A673 (cell line): ENCODE measurements around the gene GRB14. TPM values are rescaled to one million over a fixed set of nuclear protein-coding genes. Genes with fewer than 3 reads are reported as not detected.

Experiments used
- BruUV-seq: library from RNA; stranded (reverse); fragments of 400-500 nt; replicated peaks from 2 replicates; lab custom pipeline; 2021; lab: Mats Ljungman, UMichigan
- CTCF ChIA-PET: fragments of 300-600 bp; sonication (Branson Sonifier 250); formaldehyde crosslinking; loops from one replicate; lab custom pipeline; 2022; ENCODE audit warnings: antibody characterized with exemption; lab: Charles Lee
- POLR2A ChIA-PET: fragments of 300-600 bp; sonication (Branson Sonifier 250); formaldehyde crosslinking; loops from one replicate; lab custom pipeline; 2022; ENCODE audit warnings: antibody characterized with exemption; ENCODE audit not compliant: low non-redundant PET; lab: Charles Lee
- DNase-seq: peaks from one replicate; pipeline ENCODE4 v3.0.0-alpha.2; 2015; ENCODE audit warnings: low spot score
- H3K27ac ChIP-seq: fragments of 200-600 bp; sonication (generic); 2 replicates; pipeline ENCODE4 v1.5.1; 2016; ENCODE audit warnings: mixed run types, low read depth, mild to moderate bottlenecking, mixed read lengths, antibody characterized with exemption, low read length; ENCODE audit not compliant: poor library complexity, severe bottlenecking
- H3K27me3 ChIP-seq: fragments of 200-600 bp; sonication (generic); replicated peaks from 2 replicates; pipeline ENCODE4 v1.6.1; 2017; ENCODE audit warnings: mixed run types, low read depth, mild to moderate bottlenecking, mixed read lengths, antibody characterized with exemption, low read length; ENCODE audit not compliant: insufficient read depth, poor library complexity
- H3K36me3 ChIP-seq: fragments of 200-600 bp; sonication (generic); 2 replicates; pipeline ENCODE4 v1.6.1; 2016; ENCODE audit warnings: mixed run types, mild to moderate bottlenecking, mixed read lengths, antibody characterized with exemption, low read length; ENCODE audit not compliant: insufficient read depth, poor library complexity, severe bottlenecking
- H3K4me1 ChIP-seq: fragments of 200-600 bp; sonication (generic); 2 replicates; pipeline ENCODE4 v1.6.1; 2017; ENCODE audit warnings: mixed run types, mild to moderate bottlenecking, mixed read lengths, antibody characterized with exemption, low read length; ENCODE audit not compliant: insufficient read depth, poor library complexity, severe bottlenecking
- H3K4me3 ChIP-seq: fragments of 200-600 bp; sonication (generic); 2 replicates; pipeline ENCODE4 v1.5.1; 2016; ENCODE audit warnings: low read depth, mixed run types, mild to moderate bottlenecking, mixed read lengths, low read length; ENCODE audit not compliant: poor library complexity, severe bottlenecking
- H3K9me3 ChIP-seq: fragments of 200-600 bp; sonication (generic); 2 replicates; pipeline ENCODE4 v1.6.1; 2016; ENCODE audit warnings: mixed run types, low read depth, mild to moderate bottlenecking, mixed read lengths, antibody characterized with exemption, low read length; ENCODE audit not compliant: poor library complexity, severe bottlenecking
- EZH2 ChIP-seq: fragments of 200-600 bp; sonication (generic); IDR thresholded peaks from 2 replicates; pipeline ENCODE4 v1.6.1; 2017; ENCODE audit warnings: borderline replicate concordance, low read depth, mild to moderate bottlenecking, mixed read lengths, antibody characterized with exemption, low read length; ENCODE audit not compliant: poor library complexity, severe bottlenecking
- intact Hi-C: fragments of 100-400 bp; cut with micrococcal nuclease; formaldehyde crosslinking; loops from one replicate; pipeline ENCODE4 v1.10.0; 2022; ENCODE audit not compliant: unreplicated experiment
- total RNA-seq: library from RNA; stranded (reverse); gene quantifications from 2 replicates; pipeline ENCODE4 v1.2.3, GENCODE V29; 2021
- TF ChIP-seq, protein P1 (sequence below): fragments of 300-800, 200-600 bp; sonication (generic); conservative IDR thresholded peaks from 2 replicates; pipeline ENCODE4 v1.5.1; 2017; ENCODE audit warnings: low read depth, mild to moderate bottlenecking, antibody characterized with exemption, low read length, moderate library complexity, mixed read lengths

The GRB14 gene
- total RNA-seq, 1 experiment from 2014 or later: 0.73 TPM

DNA sequence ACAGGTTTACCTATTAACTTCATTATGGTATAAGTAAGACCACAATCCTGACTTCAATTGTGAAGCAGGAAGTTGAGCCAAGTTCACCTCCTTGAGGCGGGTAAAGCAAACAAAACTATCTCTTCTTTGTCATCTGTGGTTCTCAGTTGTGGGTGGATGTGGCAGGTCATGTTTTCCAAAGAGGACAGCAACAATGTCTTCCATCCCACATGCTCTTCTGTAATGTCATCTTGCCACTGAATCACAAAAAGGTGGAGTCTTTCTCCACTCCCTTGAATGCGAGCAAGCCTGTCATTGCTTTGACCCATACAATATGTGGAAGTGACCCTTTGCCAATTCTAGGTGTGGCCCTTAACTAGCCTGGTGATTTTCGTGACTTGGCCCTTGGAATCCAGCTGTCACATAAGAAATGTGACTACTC, 98.7 kb downstream of the GRB14 start:
- no peak for DNase-seq
- ChIA-PET CTCF (no interaction called here), POLR2A (no interaction called here)
- Histone ChIP-seq H3K4me1 (no peaks in the 10 kb centered on the region), H3K27me3 (peaks cover 57% of the 10 kb centered on the region), H3K36me3 (no peaks in the 10 kb centered on the region), H3K9me3 (no peaks in the 10 kb centered on the region), H3K27ac (no peak overlapping the region), H3K4me3 (no peak overlapping the region)
- intact Hi-C loops: no loop called here
- TF ChIP-seq, protein P1, sequence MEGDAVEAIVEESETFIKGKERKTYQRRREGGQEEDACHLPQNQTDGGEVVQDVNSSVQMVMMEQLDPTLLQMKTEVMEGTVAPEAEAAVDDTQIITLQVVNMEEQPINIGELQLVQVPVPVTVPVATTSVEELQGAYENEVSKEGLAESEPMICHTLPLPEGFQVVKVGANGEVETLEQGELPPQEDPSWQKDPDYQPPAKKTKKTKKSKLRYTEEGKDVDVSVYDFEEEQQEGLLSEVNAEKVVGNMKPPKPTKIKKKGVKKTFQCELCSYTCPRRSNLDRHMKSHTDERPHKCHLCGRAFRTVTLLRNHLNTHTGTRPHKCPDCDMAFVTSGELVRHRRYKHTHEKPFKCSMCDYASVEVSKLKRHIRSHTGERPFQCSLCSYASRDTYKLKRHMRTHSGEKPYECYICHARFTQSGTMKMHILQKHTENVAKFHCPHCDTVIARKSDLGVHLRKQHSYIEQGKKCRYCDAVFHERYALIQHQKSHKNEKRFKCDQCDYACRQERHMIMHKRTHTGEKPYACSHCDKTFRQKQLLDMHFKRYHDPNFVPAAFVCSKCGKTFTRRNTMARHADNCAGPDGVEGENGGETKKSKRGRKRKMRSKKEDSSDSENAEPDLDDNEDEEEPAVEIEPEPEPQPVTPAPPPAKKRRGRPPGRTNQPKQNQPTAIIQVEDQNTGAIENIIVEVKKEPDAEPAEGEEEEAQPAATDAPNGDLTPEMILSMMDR: no peak
- no peak for TF ChIP-seq EZH2
- BruUV-seq: no TSS peak

DNA sequence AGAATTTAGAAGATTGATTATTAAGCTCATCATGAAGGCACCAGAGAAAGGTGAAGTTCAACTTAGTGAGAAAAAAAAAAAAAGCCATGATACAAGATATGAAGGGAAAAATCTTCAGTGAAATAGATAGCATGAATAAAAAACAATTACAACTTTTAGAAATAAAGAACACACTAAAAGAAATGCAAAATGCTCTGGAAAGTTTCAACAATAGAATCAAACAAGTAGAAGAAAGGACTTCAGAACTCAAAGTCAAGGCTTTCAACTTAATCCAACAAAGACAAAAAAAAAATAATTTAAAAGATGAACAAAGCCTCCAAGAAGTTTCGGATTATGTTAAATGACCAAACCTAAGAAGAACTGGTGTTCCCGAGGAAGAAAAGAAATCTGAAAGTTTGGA, 105.5 kb downstream of the GRB14 start:
- Histone ChIP-seq H3K4me3 (no peak overlapping the region), H3K9me3 (no peaks in the 10 kb centered on the region), H3K27me3 (peaks cover 7% of the 10 kb centered on the region), H3K4me1 (no peaks in the 10 kb centered on the region), H3K27ac (no peak overlapping the region), H3K36me3 (no peaks in the 10 kb centered on the region)
- ChIA-PET POLR2A (no interaction called here), CTCF (no interaction called here)
- intact Hi-C loops: no loop called here
- DNase-seq: no peak
- BruUV-seq: no TSS peak
- no peak for TF ChIP-seq EZH2
- TF ChIP-seq, protein P1: no peak

DNA sequence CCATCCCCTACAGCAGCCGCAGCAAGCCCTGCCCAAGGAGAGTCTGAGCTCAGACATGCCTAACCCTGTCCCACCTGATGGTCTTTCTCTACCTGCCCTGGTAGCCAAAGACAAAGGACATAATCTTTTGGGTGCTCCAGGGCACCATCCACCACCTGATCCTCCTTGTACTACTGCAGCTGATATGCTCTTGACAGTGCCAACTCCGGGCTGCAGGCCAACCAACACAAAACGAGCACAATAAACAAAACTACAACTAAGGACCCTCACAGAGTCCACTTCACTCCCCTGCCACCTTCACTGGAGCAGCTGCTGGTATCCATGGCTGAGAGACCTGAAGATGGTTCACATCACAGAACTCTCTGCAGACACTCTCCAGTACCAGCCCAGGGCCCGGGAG, 106.3 kb downstream of the GRB14 start:
- TF ChIP-seq, protein P1: no peak
- TF ChIP-seq EZH2: no peak
- Histone ChIP-seq H3K4me3 (no peak overlapping the region), H3K4me1 (no peaks in the 10 kb centered on the region), H3K27ac (no peak overlapping the region), H3K36me3 (no peaks in the 10 kb centered on the region), H3K9me3 (no peaks in the 10 kb centered on the region), H3K27me3 (peaks cover 7% of the 10 kb centered on the region)
- BruUV-seq: no TSS peak
- intact Hi-C loops: no loop called here
- DNase-seq: no peak
- ChIA-PET CTCF (no interaction called here), POLR2A (no interaction called here)
